ENCODE results near the gene FAM229A. TPM values are rescaled to one million over a fixed set of nuclear protein-coding genes. Genes with fewer than 3 reads are reported as not detected.

The FAM229A gene
- total and polyA plus RNA-seq, 9 of the 15 experiments (the other 6 are each of a cell fraction or from before 2014, with no cell fraction given), result 0.04 to 21.6 (median 7.4) TPM

GRCh38 chr1:32334864-32335534 is 27.3 kb downstream of the FAM229A start (continued):
- no peak for TF ChIP-seq CGGBP1 (CRISPR knock-in tag; IDR thresholded peaks at IDR 0.05)
- TF ChIP-seq ZNF76 (CRISPR knock-in tag; IDR thresholded peaks at IDR 0.05; ENCODE audit: borderline replicate concordance), result no peak
- no peak for TF ChIP-seq C11orf30 (IDR thresholded peaks at IDR 0.05; ENCODE audit: low read depth)
- TF ChIP-seq SMARCE1 (IDR thresholded peaks at IDR 0.05), result no peak
- no peak for TF ChIP-seq ATF3 (IDR thresholded peaks at IDR 0.05)
- TF ChIP-seq ATF3 (CRISPR knock-in tag; conservative IDR thresholded peaks at IDR 0.05), result no peak
- no peak for TF ChIP-seq NR2C2 (CRISPR knock-in tag; IDR thresholded peaks at IDR 0.05)
- no peak for TF ChIP-seq NR2C2 (tag; IDR thresholded peaks at IDR 0.05)
- no peak for TF ChIP-seq SAFB2 (IDR thresholded peaks at IDR 0.05; ENCODE audit: borderline replicate concordance, low read depth, low read length, severe bottlenecking)
- 0 out of 2 replicates have a peak, but pooled peaks have one; percentile 21 for TF ChIP-seq E2F5 (CRISPR knock-in tag; IDR thresholded peaks at IDR 0.05)
- 0 out of 2 replicates have a peak, but pooled peaks have one; percentile 69 for TF ChIP-seq ZFPM2 (CRISPR knock-in tag; IDR thresholded peaks at IDR 0.05)
- peak; percentile 41; the same call in 1 of the 2 replicates for TF ChIP-seq KLF16 (IDR thresholded peaks at IDR 0.05)
- TF ChIP-seq KAT2B (IDR thresholded peaks at IDR 0.05; ENCODE audit: low read depth, low read length), result no peak
- TF ChIP-seq ATF2 (CRISPR knock-in tag; IDR thresholded peaks at IDR 0.05), result no peak
- TF ChIP-seq CHCHD3 (CRISPR knock-in tag; IDR thresholded peaks at IDR 0.05), result 0 out of 2 replicates have a peak, but pooled peaks have one; percentile 48
- 0 out of 2 replicates have a peak, but pooled peaks have one; percentile 93 for TF ChIP-seq RBM14 (IDR thresholded peaks at IDR 0.05; ENCODE audit: borderline replicate concordance, insufficient read depth, low read depth, low read length)
- no peak for TF ChIP-seq MLX (CRISPR knock-in tag; conservative IDR thresholded peaks at IDR 0.05)
- no peak for TF ChIP-seq GATA2 (CRISPR knock-in tag; IDR thresholded peaks at IDR 0.05)
- no peak for TF ChIP-seq POLR3A (IDR thresholded peaks at IDR 0.05; ENCODE audit: borderline replicate concordance, extremely low read depth, insufficient read depth, insufficient read length)
- TF ChIP-seq BCOR (IDR thresholded peaks at IDR 0.05), result 0 out of 2 replicates have a peak, but pooled peaks have one; percentile 8
- TF ChIP-seq ZNF57 (CRISPR knock-in tag; IDR thresholded peaks at IDR 0.05), result no peak
- TF ChIP-seq ZNF830 (CRISPR knock-in tag; IDR thresholded peaks at IDR 0.05), result no peak; the same call in 1 of the 2 replicates
- TF ChIP-seq ARNT (IDR thresholded peaks at IDR 0.05), result no peak

All from K562 (cell line).